Vagina (tissue), 2 donors: ENCODE results near the gene ZFP37. TPM values are rescaled to one million over a fixed set of nuclear protein-coding genes. Genes with fewer than 3 reads are reported as not detected.

Experiments used
- DNase-seq, 2 donors: peaks; one replicate each; pipeline ENCODE4 v3.0.0-alpha.2; 2017; ENCODE audit errors: extremely low spot score in 2 of 2
- H3K27ac ChIP-seq: fragments of 200-600 bp; sonication (generic); one replicate; pipeline ENCODE4 v1.5.1; 2019
- H3K27me3 ChIP-seq: fragments of 200-600 bp; sonication (generic); one replicate; pipeline ENCODE4 v1.5.1; 2019
- H3K36me3 ChIP-seq, 2 donors: fragments of 200-600 bp; sonication (generic); one replicate each; pipeline ENCODE4 v1.5.1; 2017 to 2019
- H3K4me1 ChIP-seq: fragments of 200-600 bp; sonication (generic); one replicate; pipeline ENCODE4 v1.5.1; 2019
- H3K4me3 ChIP-seq, 2 donors: fragments of 200-600 bp; sonication (generic); 1 replicate in 1 of 2; 2 replicates in 1 of 2; pipeline ENCODE4 v1.5.1; 2016 to 2019
- H3K9me3 ChIP-seq: fragments of 200-600 bp; sonication (generic); one replicate; pipeline ENCODE4 v1.5.1; 2019
- POLR2A ChIP-seq, 2 donors: fragments of 450-650 bp; IDR thresholded peaks; one replicate each; pipeline ENCODE4 v1.6.1; 2017; ENCODE audit warnings: antibody characterized with exemption in 2 of 2, mild to moderate bottlenecking in 2 of 2, moderate library complexity in 2 of 2
- POLR2AphosphoS5 ChIP-seq, 2 donors: sonication (generic); formaldehyde crosslinking; IDR thresholded peaks; one replicate each; pipeline ENCODE4 v1.9.0; 2017; ENCODE audit warnings: antibody characterized with exemption in 2 of 2, mild to moderate bottlenecking in 2 of 2, low read depth in 1 of 2; ENCODE audit not compliant: insufficient read depth in 1 of 2
- intact Hi-C: fragments of 100-400 bp; cut with DNase I; formaldehyde crosslinking; loops from one replicate; pipeline ENCODE4 v1.15.1; 2023
- total RNA-seq: library from RNA; depleted of rRNA; stranded (reverse); fragments of >200 nt; gene quantifications from one replicate; pipeline ENCODE4 v1.2.3, GENCODE V29; 2016
- TF ChIP-seq, protein P1 (sequence below), 3 experiments: fragments of 450-650 bp in 2 of 3; fragments of 200-600 bp in 1 of 3; sonication (generic) in 1 of 3; IDR thresholded peaks; one replicate each; pipeline ENCODE4 v1.5.1; 2017 to 2019; ENCODE audit warnings: antibody characterized with exemption in 3 of 3, mild to moderate bottlenecking in 2 of 3, moderate library complexity in 2 of 3

ZFP37 gene
- total RNA-seq, 1 donor from 2014 or later: 3.7 TPM

GRCh38 chr9:113011911-113012381, 44.6 kb downstream of the ZFP37 start, which contains the start of gene ZNF883:
Gene ZNF883 (minus strand): TSS chr9:113012192.
- Histone ChIP-seq H3K9me3 (no peaks in the 10 kb centered on the region), H3K36me3 (no peaks in the 10 kb centered on the region), H3K27me3 (no peaks in the 10 kb centered on the region), H3K4me3 (peak within 1 kb of the TSS; percentile 30 to 48), H3K27ac (no peak within 1 kb of the TSS), H3K4me1 (no peaks in the 10 kb centered on the region)
- TF ChIP-seq, protein P1, sequence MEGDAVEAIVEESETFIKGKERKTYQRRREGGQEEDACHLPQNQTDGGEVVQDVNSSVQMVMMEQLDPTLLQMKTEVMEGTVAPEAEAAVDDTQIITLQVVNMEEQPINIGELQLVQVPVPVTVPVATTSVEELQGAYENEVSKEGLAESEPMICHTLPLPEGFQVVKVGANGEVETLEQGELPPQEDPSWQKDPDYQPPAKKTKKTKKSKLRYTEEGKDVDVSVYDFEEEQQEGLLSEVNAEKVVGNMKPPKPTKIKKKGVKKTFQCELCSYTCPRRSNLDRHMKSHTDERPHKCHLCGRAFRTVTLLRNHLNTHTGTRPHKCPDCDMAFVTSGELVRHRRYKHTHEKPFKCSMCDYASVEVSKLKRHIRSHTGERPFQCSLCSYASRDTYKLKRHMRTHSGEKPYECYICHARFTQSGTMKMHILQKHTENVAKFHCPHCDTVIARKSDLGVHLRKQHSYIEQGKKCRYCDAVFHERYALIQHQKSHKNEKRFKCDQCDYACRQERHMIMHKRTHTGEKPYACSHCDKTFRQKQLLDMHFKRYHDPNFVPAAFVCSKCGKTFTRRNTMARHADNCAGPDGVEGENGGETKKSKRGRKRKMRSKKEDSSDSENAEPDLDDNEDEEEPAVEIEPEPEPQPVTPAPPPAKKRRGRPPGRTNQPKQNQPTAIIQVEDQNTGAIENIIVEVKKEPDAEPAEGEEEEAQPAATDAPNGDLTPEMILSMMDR (IDR thresholded peaks at IDR 0.05): no peak
- TF ChIP-seq POLR2AphosphoS5 (IDR thresholded peaks at IDR 0.05; ENCODE audit: insufficient read depth in 1 of 2, low read depth in 1 of 2) (no peak), POLR2A (IDR thresholded peaks at IDR 0.05) (no peak)
- DNase-seq: no peak
- intact Hi-C loops: no loop called here

DNA sequence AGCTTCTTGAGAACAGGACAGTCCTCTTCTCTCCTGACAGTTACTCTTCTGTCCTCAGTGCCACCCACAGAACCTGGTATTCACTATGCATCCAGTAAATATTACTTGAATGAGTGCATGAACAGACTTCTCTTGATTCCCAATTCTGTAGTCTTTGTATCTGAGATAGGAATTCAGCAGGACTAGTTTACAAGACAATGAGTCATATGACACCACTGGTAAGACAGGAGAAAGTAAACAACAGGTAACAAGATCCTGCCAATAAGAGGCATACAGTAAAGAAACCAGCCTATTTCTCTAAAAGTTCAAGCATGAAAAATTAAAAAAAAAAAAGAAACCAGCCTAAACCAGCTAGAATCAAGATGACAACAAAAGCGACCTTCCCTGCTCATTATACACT, 50.7 kb downstream of the ZFP37 start:
- Histone ChIP-seq H3K27ac (no peak overlapping the region), H3K9me3 (no peaks in the 10 kb centered on the region), H3K27me3 (no peaks in the 10 kb centered on the region), H3K4me1 (no peaks in the 10 kb centered on the region), H3K36me3 (no peaks in the 10 kb centered on the region), H3K4me3 (no peak overlapping the region)
- TF ChIP-seq POLR2AphosphoS5 (IDR thresholded peaks at IDR 0.05; ENCODE audit: insufficient read depth in 1 of 2, low read depth in 1 of 2): no peak
- TF ChIP-seq POLR2A (IDR thresholded peaks at IDR 0.05): no peak
- TF ChIP-seq, protein P1 (IDR thresholded peaks at IDR 0.05): no peak
- DNase-seq: no peak
- intact Hi-C loops: no loop called here

DNA sequence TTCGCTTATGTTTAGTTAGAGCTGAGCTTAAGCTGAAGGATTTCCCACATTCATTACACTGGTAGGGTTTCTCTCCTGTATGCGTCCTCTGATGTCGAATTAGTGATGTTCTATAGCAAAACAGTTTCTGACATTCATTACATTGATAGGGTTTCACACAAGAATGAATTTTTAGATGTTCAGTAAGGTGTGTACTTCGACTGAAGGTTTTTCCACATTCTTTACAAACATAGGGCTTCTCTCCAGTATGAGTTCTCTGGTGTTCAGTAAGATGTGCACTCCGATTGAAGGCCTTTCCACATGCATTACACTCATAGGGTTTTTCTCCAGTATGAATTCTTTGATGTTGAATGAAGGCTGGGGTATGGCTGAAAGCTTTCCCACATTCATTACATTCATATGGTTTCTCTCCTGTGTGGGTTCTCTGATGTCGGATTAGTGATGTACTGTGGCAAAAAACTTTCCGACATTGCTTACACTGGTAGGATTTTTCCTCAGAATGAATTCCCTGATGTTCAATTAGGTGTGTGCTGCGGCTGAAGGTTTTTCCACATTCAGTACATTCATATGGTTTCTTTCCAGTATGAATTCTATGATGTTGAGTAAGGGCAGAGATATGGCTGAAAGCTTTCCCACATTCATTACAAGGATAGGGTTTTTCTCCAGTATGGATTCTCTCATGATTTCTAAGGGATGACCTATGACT, 59.1 kb downstream of the ZFP37 start:
- Histone ChIP-seq H3K27ac (no peak overlapping the region), H3K27me3 (no peaks in the 10 kb centered on the region), H3K9me3 (peaks cover 14% of the 10 kb centered on the region), H3K4me1 (no peaks in the 10 kb centered on the region), H3K36me3 (peaks cover 0 to 11% of the 10 kb centered on the region in 2 donors), H3K4me3 (no peak overlapping the region)
- intact Hi-C loops: no loop called here
- DNase-seq: no peak
- TF ChIP-seq POLR2AphosphoS5 (IDR thresholded peaks at IDR 0.05; ENCODE audit: insufficient read depth in 1 of 2, low read depth in 1 of 2) (no peak), POLR2A (IDR thresholded peaks at IDR 0.05) (no peak)
- TF ChIP-seq, protein P1 (IDR thresholded peaks at IDR 0.05): no peak

Other genes starting within 250 kb of the ZFP37 start
- not detected for gene SLC46A2, start 165.8 kb downstream of the ZFP37 start, total RNA-seq
- 0.98 TPM for gene ZNF883, start 44.5 kb downstream of the ZFP37 start, total RNA-seq
- 11.5 TPM for gene SLC31A2, start 94.3 kb upstream of the ZFP37 start, total RNA-seq
- gene FKBP15, start 164.6 kb upstream of the ZFP37 start, total RNA-seq: 28.7 TPM
- 9.3 TPM for gene SLC31A1, start 164.8 kb upstream of the ZFP37 start, total RNA-seq
- 25.3 TPM for gene CDC26, start 218.8 kb upstream of the ZFP37 start, total RNA-seq
- 11.8 TPM for gene PRPF4, start 218.9 kb upstream of the ZFP37 start, total RNA-seq
- not detected for gene RNF183, start 246.7 kb upstream of the ZFP37 start, total RNA-seq